T-cell (primary cell): Measurements from ENCODE around the gene PLEKHA4. TPM values are rescaled to one million over a fixed set of nuclear protein-coding genes. Genes with fewer than 3 reads are reported as not detected.
A peak's percentile ranks its signal among the peaks of the same experiment; 100 is the strongest.

ENCODE experiments used
- ATAC-seq, 4 experiments: fragments of 200-7000 bp in 3 of 4; fragments of 150-1000 bp in 1 of 4; cut with Tn5 transposase; replicated peaks in 1 of 4; 1 replicate in 3 of 4; 2 replicates in 1 of 4; pipeline ENCODE4 v1.10.0; 2021; ENCODE audit warnings: moderate library complexity in 3 of 4, mild to moderate bottlenecking in 2 of 4, moderate number of reproducible peaks in 1 of 4
- CTCF ChIA-PET, 2 donors: fragments of 300-600 bp; sonication (Branson Sonifier 250); formaldehyde crosslinking; loops; one replicate each; lab custom pipeline; 2022; ENCODE audit warnings: antibody characterized with exemption in 2 of 2; lab: Charles Lee
- POLR2A ChIA-PET, 2 donors: fragments of 300-600 bp; sonication (Branson Sonifier 250); formaldehyde crosslinking; loops; one replicate each; lab custom pipeline; 2022; ENCODE audit warnings: antibody characterized with exemption in 2 of 2; lab: Charles Lee
- DNase-seq, 35 experiments: peaks; one replicate each; pipeline versions ENCODE4 v3.0.0 to v3.0.0-alpha.2; 2013 to 2023
- H3K27ac ChIP-seq: one replicate; pipeline ENCODE4 v1.5.1; 2013; ENCODE audit warnings: low read length
- H3K27me3 ChIP-seq, 2 experiments: replicated peaks in 1 of 2; 1 replicate in 1 of 2; 2 replicates in 1 of 2; pipeline versions ENCODE4 v1.6.1 to v1.7.0; 2013; ENCODE audit warnings: low read length in 1 of 2, mixed read lengths in 1 of 2; ENCODE audit not compliant: control insufficient read depth in 2 of 2, insufficient read depth in 2 of 2; ENCODE audit errors: extremely low read depth in 1 of 2
- H3K36me3 ChIP-seq, 2 donors: 1 replicate in 1 of 2; 2 replicates in 1 of 2; pipeline versions ENCODE4 v1.6.1 to v1.7.0; 2013; ENCODE audit warnings: low read length in 1 of 2; ENCODE audit not compliant: control insufficient read depth in 2 of 2, insufficient read depth in 1 of 2; ENCODE audit errors: extremely low read depth in 1 of 2
- H3K4me1 ChIP-seq, 2 experiments: 1 replicate in 1 of 2; 2 replicates in 1 of 2; pipeline versions ENCODE4 v1.6.1 to v1.7.0; 2013; ENCODE audit warnings: low read length in 2 of 2, mixed read lengths in 1 of 2; ENCODE audit not compliant: insufficient read depth in 2 of 2, control insufficient read depth in 1 of 2; ENCODE audit errors: extremely low read depth in 1 of 2
- H3K4me3 ChIP-seq, 2 donors: 1 replicate in 1 of 2; 2 replicates in 1 of 2; pipeline versions ENCODE4 v1.5.1 to v1.7.0; 2013; ENCODE audit warnings: mild to moderate bottlenecking in 2 of 2, low read length in 1 of 2, moderate library complexity in 1 of 2; ENCODE audit not compliant: control insufficient read depth in 1 of 2; ENCODE audit errors: extremely low read depth in 1 of 2
- H3K9me3 ChIP-seq: 2 replicates; pipeline ENCODE4 v1.7.0; 2013
- H3K27ac Mint-ChIP-seq, 2 donors: one replicate each; pipeline ENCODE4 v1.8.0; 2020 to 2021; ENCODE audit warnings: mild to moderate bottlenecking in 2 of 2, mixed read lengths in 2 of 2
- H3K27me3 Mint-ChIP-seq, 2 donors: one replicate each; pipeline ENCODE4 v1.8.0; 2021 to 2022; ENCODE audit warnings: mixed read lengths in 2 of 2
- H3K36me3 Mint-ChIP-seq: one replicate; pipeline ENCODE4 v1.8.0; 2021; ENCODE audit warnings: mixed read lengths
- H3K4me1 Mint-ChIP-seq, 3 donors: one replicate each; pipeline ENCODE4 v1.8.0; 2020 to 2022; ENCODE audit warnings: mixed read lengths in 3 of 3, mild to moderate bottlenecking in 1 of 3
- H3K4me3 Mint-ChIP-seq, 3 donors: one replicate each; pipeline ENCODE4 v1.8.0; 2020 to 2022; ENCODE audit warnings: mild to moderate bottlenecking in 3 of 3, mixed read lengths in 3 of 3, moderate library complexity in 3 of 3
- H3K9me3 Mint-ChIP-seq, 3 donors: one replicate each; pipeline ENCODE4 v1.8.0; 2020 to 2022; ENCODE audit warnings: mixed read lengths in 3 of 3
- WGBS: methylation state at CpG from one replicate; pipeline ENCODE4 v1.1.5; 2013; ENCODE audit warnings: missing lambda C conversion rate; ENCODE audit not compliant: insufficient coverage; 5-methylcytosine and 5-hydroxymethylcytosine counted together
- total RNA-seq, 35 experiments: library from RNA in 6 of 35; stranded (reverse) in 6 of 35; fragments of 120-200 nt in 1 of 35; gene quantifications; one replicate each; pipeline versions ENCODE4 v1.2.1 to v1.2.4 and lab custom pipeline; 2013 to 2026

The PLEKHA4 gene
- total RNA-seq, 5 donors from 2014 or later (not counting 1 experiment from before 2014, with no cell fraction given), result 2.7 to 11.8 (median 5.2) TPM

- no peak for DNase-seq
- no peak overlapping the region for H3K27ac ChIP-seq
- no peak for ATAC-seq
- CTCF ChIA-PET, result no interaction called here
- peaks cover 0 to 3% of the 10 kb centered on the region in 2 experiments for H3K4me1 ChIP-seq
- peaks cover 0 to 3% of the 10 kb centered on the region in 2 donors for H3K36me3 ChIP-seq
- H3K4me3 ChIP-seq, result no peak overlapping the region
- H3K27me3 ChIP-seq, result no peaks in the 10 kb centered on the region
- POLR2A ChIA-PET, result no interaction called here
- H3K9me3 Mint-ChIP-seq, result no peaks in the 10 kb centered on the region
- H3K4me3 Mint-ChIP-seq, result no peak overlapping the region
- H3K4me1 Mint-ChIP-seq, result peaks cover 10 to 24% (median 13%) of the 10 kb centered on the region in 3 donors
- WGBS, result 90% methylated on average over 2 of the region's 8 CpGs
- H3K9me3 ChIP-seq, result no peaks in the 10 kb centered on the region
- H3K36me3 Mint-ChIP-seq, result peaks cover 3% of the 10 kb centered on the region
- H3K27me3 Mint-ChIP-seq, result no peaks in the 10 kb centered on the region
- H3K27ac Mint-ChIP-seq, result no peak overlapping the region
Observed at GRCh38 chr19:48804496-48804895, 63.9 kb downstream of the PLEKHA4 start.

DNA sequence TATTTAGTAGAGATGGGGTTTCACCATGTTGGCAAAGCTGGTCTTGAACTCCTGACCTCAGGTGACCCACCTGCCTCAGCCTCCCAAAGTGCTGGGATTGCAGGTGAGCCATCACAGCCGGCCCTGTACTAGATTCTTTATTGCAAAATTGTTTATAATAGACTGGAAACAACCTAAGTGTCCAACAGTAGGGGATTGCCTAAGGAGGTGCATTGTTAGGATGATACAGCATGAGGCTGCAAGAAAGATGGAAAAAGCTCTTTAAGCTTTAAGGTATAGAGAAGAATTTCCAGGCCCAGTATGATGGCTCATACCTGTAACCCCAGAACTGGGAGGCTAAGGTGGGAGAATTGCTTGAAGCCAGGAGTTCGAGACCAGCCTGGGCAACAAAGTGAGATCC, 65.8 kb downstream of the PLEKHA4 start:
- POLR2A ChIA-PET, result no interaction called here
- Histone ChIP-seq H3K9me3 (no peaks in the 10 kb centered on the region), H3K27me3 (no peaks in the 10 kb centered on the region), H3K36me3 (peaks cover 0 to 7% of the 10 kb centered on the region in 2 donors), H3K4me3 (no peak overlapping the region), H3K27ac (no peak overlapping the region), H3K4me1 (no peaks in the 10 kb centered on the region)
- CTCF ChIA-PET, result interaction anchor here in 1 of 2 donors (1.1 kb wide), 2 partner anchors 35 to 191 kb away, joined by 3 read pairs; partner anchors contain the start of gene RUVBL2
- DNase-seq (no peak), ATAC-seq (no peak)
- 100% methylated on average over 1 of the region's 2 CpGs for WGBS
- H3K9me3 Mint-ChIP-seq, result no peaks in the 10 kb centered on the region
- peaks cover 3 to 11% (median 3%) of the 10 kb centered on the region in 3 donors for H3K4me1 Mint-ChIP-seq
- H3K27ac Mint-ChIP-seq, result no peak overlapping the region
- no peak overlapping the region for H3K4me3 Mint-ChIP-seq
- peaks cover 3% of the 10 kb centered on the region for H3K36me3 Mint-ChIP-seq
- no peaks in the 10 kb centered on the region for H3K27me3 Mint-ChIP-seq

GRCh38 chr19:48799358-48800300, 68.8 kb downstream of the PLEKHA4 start:
- Mint-ChIP-seq H3K4me1 (peaks cover 5 to 11% (median 7%) of the 10 kb centered on the region in 3 donors), H3K9me3 (no peaks in the 10 kb centered on the region), H3K4me3 (no peak overlapping the region), H3K27me3 (no peaks in the 10 kb centered on the region), H3K27ac (no peak overlapping the region), H3K36me3 (peaks cover under 1% of the 10 kb centered on the region)
- Histone ChIP-seq H3K27me3 (no peaks in the 10 kb centered on the region), H3K9me3 (no peaks in the 10 kb centered on the region), H3K36me3 (peaks cover 0 to 6% of the 10 kb centered on the region in 2 donors), H3K27ac (no peak overlapping the region), H3K4me3 (no peak overlapping the region), H3K4me1 (peaks cover 0 to 12% of the 10 kb centered on the region in 2 experiments)
- ChIA-PET POLR2A (no interaction called here), CTCF (interaction anchor here in 1 of 2 donors (0.7 kb wide), 1 partner anchor 214 kb away, joined by 3 read pairs; no protein-coding TSS in a partner anchor)
- ATAC-seq (no peak), DNase-seq (no peak)
- WGBS, result 95% methylated on average over 39 of the region's 44 CpGs

DNA sequence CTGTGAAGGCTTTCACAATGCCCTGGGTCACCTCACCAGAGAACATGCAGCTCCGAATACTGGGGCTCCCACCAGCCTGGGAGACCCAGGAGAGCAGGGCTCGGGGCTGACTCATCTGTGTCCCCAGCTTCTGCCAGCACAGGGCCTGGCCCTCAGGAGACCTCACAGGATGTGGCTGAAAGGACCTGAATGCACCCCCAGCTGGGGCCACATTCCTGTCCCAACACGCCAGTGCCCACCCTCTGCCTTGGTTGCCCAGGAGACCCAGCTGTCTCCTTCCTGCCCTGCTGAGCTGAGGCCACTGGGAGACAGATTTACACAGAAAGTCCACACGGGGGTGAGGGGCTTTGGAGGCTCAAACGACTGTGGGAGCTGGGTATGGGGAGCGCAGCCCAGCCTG, 69.5 kb downstream of the PLEKHA4 start:
- no peaks in the 10 kb centered on the region for H3K27me3 ChIP-seq
- WGBS, result 92% methylated on average over 3 of the region's 6 CpGs
- peaks cover 0 to 14% of the 10 kb centered on the region in 2 experiments for H3K4me1 ChIP-seq
- no peak overlapping the region for H3K4me3 ChIP-seq
- Mint-ChIP-seq H3K4me1 (peaks cover 5 to 12% (median 9%) of the 10 kb centered on the region in 3 donors), H3K9me3 (no peaks in the 10 kb centered on the region), H3K4me3 (no peak overlapping the region), H3K27ac (no peak overlapping the region), H3K36me3 (no peaks in the 10 kb centered on the region), H3K27me3 (no peaks in the 10 kb centered on the region)
- POLR2A ChIA-PET, result no interaction called here
- H3K36me3 ChIP-seq, result peaks cover 0 to 4% of the 10 kb centered on the region in 2 donors
- ATAC-seq (no peak), DNase-seq (no peak)
- H3K9me3 ChIP-seq, result no peaks in the 10 kb centered on the region
- CTCF ChIA-PET, result interaction anchor here in 1 of 2 donors (0.6 to 0.9 kb wide), 3 partner anchors 37 to 214 kb away, joined by 3 read pairs; partner anchors contain the start of gene HSD17B14
- H3K27ac ChIP-seq, result no peak overlapping the region

GRCh38 chr19:48797103-48797502, 71.3 kb downstream of the PLEKHA4 start:
- H3K9me3 ChIP-seq, result no peaks in the 10 kb centered on the region

More at GRCh38 chr19:48797103-48797502, 71.3 kb downstream of the PLEKHA4 start:
- Histone ChIP-seq H3K36me3 (peaks cover 0 to 4% of the 10 kb centered on the region in 2 donors), H3K27me3 (no peaks in the 10 kb centered on the region), H3K4me3 (no peak overlapping the region), H3K27ac (no peak overlapping the region), H3K4me1 (peaks cover 0 to 14% of the 10 kb centered on the region in 2 experiments)
- ATAC-seq (no peak), DNase-seq (no peak)
- Mint-ChIP-seq H3K9me3 (no peaks in the 10 kb centered on the region), H3K27ac (peak overlapping the region in 1 of 2 donors; percentile 12), H3K4me3 (peak overlapping the region in 1 of 3 donors; percentile 7), H3K27me3 (no peaks in the 10 kb centered on the region), H3K36me3 (no peaks in the 10 kb centered on the region), H3K4me1 (peaks cover 5 to 12% (median 9%) of the 10 kb centered on the region in 3 donors)
- ChIA-PET POLR2A (no interaction called here), CTCF (interaction anchor here in 1 of 2 donors (0.5 kb wide), 1 partner anchor 46 kb away, joined by 4 read pairs; no protein-coding TSS in a partner anchor)
- WGBS, result 87% methylated on average over 7 of the region's 7 CpGs
